ENCODE measurements around the gene RNF207.

Gene RNF207

GRCh38 chr1:6248932-6249738, 43.2 kb downstream of the RNF207 start:
- no peaks in the 10 kb centered on the region for H3F3A ChIP-seq (ENCODE audit: insufficient read depth)
- H2AFZ ChIP-seq (ENCODE audit: low read depth, low read length, severe bottlenecking): no peak overlapping the region
- no peaks in the 10 kb centered on the region for H3K27me3 ChIP-seq (ENCODE audit: low read length)
- H3K9ac ChIP-seq (ENCODE audit: low read length): no peak overlapping the region
- TF ChIP-seq EZH2phosphoT487 (conservative IDR thresholded peaks at IDR 0.05; ENCODE audit: low read length) (no peak), CTCF (IDR thresholded peaks at IDR 0.05; ENCODE audit: insufficient read depth, low read length, poor library complexity, severe bottlenecking) (no peak)
- H3K36me3 ChIP-seq (ENCODE audit: low read length): no peaks in the 10 kb centered on the region
- H3K9me3 ChIP-seq (ENCODE audit: insufficient read depth, low read length): no peaks in the 10 kb centered on the region
- no peak overlapping the region for H3K27ac ChIP-seq (ENCODE audit: low read depth, low read length)
- no peaks in the 10 kb centered on the region for H3K9me2 ChIP-seq (replicated peaks; ENCODE audit: insufficient read depth, low read length)
- no peaks in the 10 kb centered on the region for H3K79me2 ChIP-seq (ENCODE audit: insufficient read depth, low read length)
- H4K20me1 ChIP-seq (ENCODE audit: low read depth, low read length): no peaks in the 10 kb centered on the region
- no peak overlapping the region for H3K4me2 ChIP-seq (ENCODE audit: low read depth, low read length, poor library complexity, severe bottlenecking)
- H3K4me3 ChIP-seq (ENCODE audit: insufficient read depth, low read length, poor library complexity, severe bottlenecking): no peak overlapping the region

- Histone ChIP-seq H3K4me2 (ENCODE audit: low read depth, low read length, poor library complexity, severe bottlenecking) (no peak overlapping the region), H3K9me2 (replicated peaks; ENCODE audit: insufficient read depth, low read length) (no peaks in the 10 kb centered on the region), H2AFZ (ENCODE audit: low read depth, low read length, severe bottlenecking) (no peak overlapping the region), H3K4me3 (ENCODE audit: insufficient read depth, low read length, poor library complexity, severe bottlenecking) (no peak overlapping the region), H3K9ac (ENCODE audit: low read length) (no peak overlapping the region), H3K27ac (ENCODE audit: low read depth, low read length) (no peak overlapping the region), H3K9me3 (ENCODE audit: insufficient read depth, low read length) (no peaks in the 10 kb centered on the region), H3K79me2 (ENCODE audit: insufficient read depth, low read length) (no peaks in the 10 kb centered on the region), H4K20me1 (ENCODE audit: low read depth, low read length) (no peaks in the 10 kb centered on the region), H3F3A (ENCODE audit: insufficient read depth) (no peaks in the 10 kb centered on the region), H3K27me3 (ENCODE audit: low read length) (no peaks in the 10 kb centered on the region), H3K36me3 (ENCODE audit: low read length) (no peaks in the 10 kb centered on the region)
- TF ChIP-seq CTCF (IDR thresholded peaks at IDR 0.05; ENCODE audit: insufficient read depth, low read length, poor library complexity, severe bottlenecking) (no peak), EZH2phosphoT487 (conservative IDR thresholded peaks at IDR 0.05; ENCODE audit: low read length) (no peak)
Measured at GRCh38 chr1:6249739-6250689, 44.1 kb downstream of the RNF207 start.

GRCh38 chr1:6251233-6251632, 45.3 kb downstream of the RNF207 start:
- TF ChIP-seq CTCF (IDR thresholded peaks at IDR 0.05; ENCODE audit: insufficient read depth, low read length, poor library complexity, severe bottlenecking) (no peak), EZH2phosphoT487 (conservative IDR thresholded peaks at IDR 0.05; ENCODE audit: low read length) (no peak)

More at GRCh38 chr1:6251233-6251632, 45.3 kb downstream of the RNF207 start:
- Histone ChIP-seq H3K9me3 (ENCODE audit: insufficient read depth, low read length) (no peaks in the 10 kb centered on the region), H3K27me3 (ENCODE audit: low read length) (no peaks in the 10 kb centered on the region), H4K20me1 (ENCODE audit: low read depth, low read length) (no peaks in the 10 kb centered on the region), H3F3A (ENCODE audit: insufficient read depth) (no peaks in the 10 kb centered on the region), H3K79me2 (ENCODE audit: insufficient read depth, low read length) (no peaks in the 10 kb centered on the region), H3K9ac (ENCODE audit: low read length) (no peak overlapping the region), H2AFZ (ENCODE audit: low read depth, low read length, severe bottlenecking) (no peak overlapping the region), H3K4me3 (ENCODE audit: insufficient read depth, low read length, poor library complexity, severe bottlenecking) (no peak overlapping the region), H3K36me3 (ENCODE audit: low read length) (no peaks in the 10 kb centered on the region), H3K27ac (ENCODE audit: low read depth, low read length) (no peak overlapping the region), H3K9me2 (replicated peaks; ENCODE audit: insufficient read depth, low read length) (no peaks in the 10 kb centered on the region), H3K4me2 (ENCODE audit: low read depth, low read length, poor library complexity, severe bottlenecking) (no peak overlapping the region)

All from SU-DHL-6 (cell line).